HT-29 (cell line): ENCODE measurements around the gene BTBD10. TPM values are rescaled to one million over a fixed set of nuclear protein-coding genes. Genes with fewer than 3 reads are reported as not detected.
A peak's percentile ranks its signal among the peaks of the same experiment; 100 is the strongest.

Experiments used
- DNase-seq: peaks from one replicate; pipeline ENCODE4 v3.0.0-alpha.2; 2015; ENCODE audit warnings: low spot score
- total RNA-seq: library from RNA; depleted of rRNA; stranded (reverse); fragments of >200 nt; shearing (Covaris generic); gene quantifications from 2 replicates; pipeline ENCODE4 v1.2.3, GENCODE V29; 2014; rRNA removed

Gene BTBD10
- 26.0 and 29.8 TPM in 2 replicates for total RNA-seq

- peak; percentile 99 for DNase-seq
Observed at GRCh38 chr11:13462901-13463778, at the start of gene BTBD10. Gene BTBD10 (minus strand): TSS chr11:13463222. CDS start chr11:13445124, 18,098 bp downstream.

GRCh38 chr11:13503393-13503792 lies 40.4 kb upstream of the BTBD10 start:
- no peak for DNase-seq

- no peak for DNase-seq
Observed at GRCh38 chr11:13502492-13502891, 39.5 kb upstream of the BTBD10 start.

DNA sequence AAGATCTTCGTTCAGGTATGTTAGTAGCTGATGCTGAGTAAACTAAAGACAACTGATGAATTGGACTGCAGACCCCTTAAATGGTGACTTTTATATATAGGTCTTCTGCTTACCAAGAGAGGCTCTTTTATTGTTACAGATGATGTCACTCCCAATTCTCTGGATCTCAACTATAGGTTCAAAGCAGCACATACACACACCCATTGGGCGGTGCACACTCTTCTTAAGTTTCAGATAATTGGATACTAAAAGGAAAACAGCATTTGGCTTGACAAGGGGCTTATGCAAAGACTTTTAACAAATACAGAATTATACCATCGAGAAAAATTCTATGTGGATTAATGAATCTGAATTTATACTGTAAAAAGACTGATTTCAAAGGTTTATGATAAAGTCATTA lies 32.9 kb upstream of the BTBD10 start, which contains the start of gene PTH:
Gene PTH (minus strand): TSS at position 69 of the 400 bp plus-strand sequence. CDS start 3,142 bp downstream, outside the sequence.
- DNase-seq, result no peak

GRCh38 chr11:13494051-13494450 lies 31.0 kb upstream of the BTBD10 start:
- no peak for DNase-seq

DNA sequence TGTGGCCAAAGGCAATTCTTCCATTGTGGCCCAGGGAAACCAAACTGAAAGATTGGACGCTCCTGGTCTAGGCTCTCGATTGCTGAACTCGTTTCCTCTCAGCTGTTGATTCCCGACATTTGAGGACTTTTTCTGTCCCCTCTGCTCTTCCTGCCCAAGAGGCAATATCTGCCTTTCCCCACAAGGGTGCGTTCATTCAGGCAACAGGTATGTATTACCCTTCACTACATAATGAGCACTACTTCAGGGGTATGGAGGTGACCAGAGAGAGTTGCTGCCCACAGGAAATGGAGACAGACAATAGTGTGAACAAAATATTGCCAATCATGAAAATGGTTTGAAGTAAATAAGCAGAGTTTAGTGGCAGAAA lies 24.6 kb upstream of the BTBD10 start:
- DNase-seq, result peak; percentile 58

GRCh38 chr11:13486926-13487660 lies 24.1 kb upstream of the BTBD10 start:
- no peak for DNase-seq

DNA sequence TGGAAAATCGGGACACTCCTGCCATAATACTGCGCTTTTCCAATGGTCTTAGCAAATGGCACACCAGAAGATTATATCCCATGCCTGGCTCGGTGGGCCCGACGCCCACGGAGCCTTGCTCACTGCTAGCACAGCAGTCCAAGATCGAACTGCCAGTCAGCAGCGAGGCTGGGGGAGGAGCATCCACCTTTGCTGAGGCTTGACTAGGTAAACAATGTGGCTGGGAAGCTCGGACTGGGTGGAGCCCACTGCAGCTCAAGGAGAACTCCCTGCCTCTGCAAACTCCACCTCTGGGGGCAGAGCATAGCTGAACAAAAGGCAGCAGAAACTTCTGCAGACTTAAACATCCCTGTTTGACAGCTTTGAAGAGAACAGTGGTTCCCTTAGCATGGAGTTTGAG lies 17.2 kb upstream of the BTBD10 start:
- peak; percentile 86 for DNase-seq

DNA sequence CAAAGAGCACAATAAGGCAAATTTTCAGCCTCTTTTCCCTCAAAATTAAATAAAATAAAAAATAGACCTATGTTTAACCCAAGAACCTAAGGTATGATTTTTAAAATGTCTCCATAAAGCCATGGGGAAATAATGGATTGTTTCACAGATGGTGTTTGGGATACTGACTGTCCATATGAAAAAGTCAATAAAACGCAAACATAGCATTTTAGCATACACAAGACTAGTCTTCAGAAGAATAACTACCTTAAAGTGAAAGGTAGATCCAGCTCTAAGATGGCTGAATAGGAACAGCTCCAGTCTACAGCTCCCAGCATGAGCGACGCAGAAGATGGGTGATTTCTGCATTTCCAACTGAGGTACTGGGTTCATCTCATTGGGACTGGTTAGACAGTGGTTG lies 16.7 kb upstream of the BTBD10 start:
- DNase-seq, result no peak

DNA sequence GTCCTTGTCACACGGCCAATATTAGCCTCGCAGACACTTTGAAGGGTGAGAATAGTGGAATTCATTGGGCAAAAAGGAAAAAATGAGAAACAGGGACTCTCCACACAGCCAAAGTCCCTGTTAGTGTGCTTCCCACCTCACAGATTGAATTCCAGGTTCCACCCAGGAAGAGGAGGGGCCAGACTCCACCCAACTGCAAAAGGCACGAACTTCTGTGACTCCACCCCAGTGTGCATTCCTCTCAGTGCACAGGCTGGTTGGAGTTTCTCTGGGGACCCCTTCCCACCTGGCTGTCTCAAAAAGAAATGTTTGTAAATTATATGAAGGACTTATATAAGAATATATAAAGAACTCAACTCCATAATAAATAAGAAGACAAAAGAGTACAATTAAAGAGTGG lies 12.1 kb upstream of the BTBD10 start:
- DNase-seq, result peak; percentile 51

DNA sequence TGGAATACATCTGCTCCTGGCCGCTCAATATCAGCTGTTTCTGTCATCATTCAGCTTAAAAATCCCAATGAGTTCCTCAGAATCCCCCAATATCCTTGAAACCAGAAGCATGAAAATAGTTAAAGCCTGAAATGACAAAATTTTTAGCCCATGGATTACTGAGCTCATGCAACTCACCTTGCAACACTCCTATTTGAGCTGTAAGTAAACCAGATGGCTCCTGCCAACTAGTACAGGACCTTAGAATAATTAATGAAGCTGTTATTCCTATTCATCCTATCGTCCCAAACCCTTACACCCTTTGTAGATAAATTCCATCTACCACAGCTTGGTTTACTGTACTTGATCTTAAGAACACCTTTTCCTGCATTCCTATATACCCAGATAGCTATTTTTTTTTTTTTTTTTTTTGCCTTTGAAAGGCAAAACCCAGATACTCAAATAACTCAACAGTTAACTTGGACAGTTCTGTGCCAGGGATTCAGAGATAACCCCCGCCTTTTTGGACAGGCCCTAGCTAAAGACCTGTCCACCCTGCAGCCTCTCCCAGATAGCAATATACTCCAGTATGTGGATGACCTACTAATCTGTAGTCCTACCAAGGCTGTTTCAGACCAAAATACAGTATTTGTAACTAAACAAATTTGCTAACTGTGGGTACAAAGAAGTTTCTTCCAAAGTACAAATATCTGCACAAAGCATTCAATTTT lies 10.1 kb upstream of the BTBD10 start:
- DNase-seq, result no peak

DNA sequence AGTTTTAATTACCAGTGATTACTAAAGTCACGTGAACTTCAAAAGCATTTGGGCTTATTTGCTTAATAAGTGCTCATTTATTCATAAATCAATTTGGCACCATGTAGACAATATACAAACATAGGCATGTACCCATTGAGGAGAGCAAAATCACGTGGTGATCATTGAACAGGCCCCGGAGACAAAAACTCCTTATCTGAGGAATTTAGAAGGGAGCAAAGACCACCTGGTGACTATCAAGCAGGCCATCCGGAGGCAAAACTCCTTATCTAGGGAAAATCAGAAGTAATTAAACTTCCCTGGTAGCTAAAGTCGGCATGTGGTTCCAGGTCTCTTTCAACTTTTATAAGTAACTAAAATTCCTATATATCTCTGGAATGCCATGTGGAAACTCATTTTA lies 5.7 kb upstream of the BTBD10 start:
- DNase-seq, result no peak

GRCh38 chr11:13465909-13466371 lies 2.9 kb upstream of the BTBD10 start:
- DNase-seq, result peak; percentile 59

DNA sequence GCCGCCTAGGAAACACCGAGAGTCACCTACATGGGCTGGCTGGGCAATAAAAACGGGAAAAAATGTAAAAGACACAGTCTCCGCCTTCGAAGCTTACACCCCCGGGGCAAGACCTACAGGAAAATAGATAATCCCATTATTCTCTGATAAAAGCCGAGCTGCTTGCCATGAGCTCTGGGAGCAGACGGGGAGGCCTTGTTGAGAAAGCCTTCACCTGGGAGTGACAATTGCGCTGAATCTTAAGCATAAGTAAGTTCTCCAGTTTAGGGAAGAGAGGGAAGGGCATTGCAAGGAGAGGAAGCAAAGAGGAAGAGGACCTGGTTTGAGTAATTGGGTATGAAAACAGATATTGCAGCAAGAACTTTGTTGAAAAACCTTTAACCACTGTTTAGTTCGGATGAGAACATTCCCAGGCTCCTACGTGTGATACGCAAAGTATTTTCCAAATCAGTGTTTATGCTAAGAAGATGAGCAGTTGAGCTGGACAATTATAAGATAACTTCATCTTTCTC lies 813 bp upstream of the BTBD10 start:
- DNase-seq, result no peak

- peak; percentile 82 for DNase-seq
Observed at GRCh38 chr11:13462311-13462900, 616 bp downstream of the BTBD10 start.

DNA sequence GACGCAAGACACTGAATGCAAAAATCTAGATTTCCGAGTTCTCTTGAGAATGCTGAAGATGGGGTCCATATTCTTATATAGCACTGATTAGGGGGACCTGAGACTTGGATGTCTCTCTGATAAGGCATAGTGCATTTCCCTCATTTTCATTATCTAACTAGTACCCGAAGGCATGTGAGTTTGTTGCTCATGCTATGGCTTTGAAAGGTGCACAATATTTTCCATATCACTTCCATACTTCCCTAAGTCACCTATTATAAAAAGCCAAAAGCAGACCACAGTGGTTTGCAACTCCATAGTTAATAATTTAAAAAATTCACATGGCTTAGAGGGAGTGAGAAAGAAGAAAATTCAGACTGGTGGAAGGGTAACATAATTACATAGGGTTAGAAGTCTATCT lies 1.7 kb downstream of the BTBD10 start:
- DNase-seq, result no peak

DNA sequence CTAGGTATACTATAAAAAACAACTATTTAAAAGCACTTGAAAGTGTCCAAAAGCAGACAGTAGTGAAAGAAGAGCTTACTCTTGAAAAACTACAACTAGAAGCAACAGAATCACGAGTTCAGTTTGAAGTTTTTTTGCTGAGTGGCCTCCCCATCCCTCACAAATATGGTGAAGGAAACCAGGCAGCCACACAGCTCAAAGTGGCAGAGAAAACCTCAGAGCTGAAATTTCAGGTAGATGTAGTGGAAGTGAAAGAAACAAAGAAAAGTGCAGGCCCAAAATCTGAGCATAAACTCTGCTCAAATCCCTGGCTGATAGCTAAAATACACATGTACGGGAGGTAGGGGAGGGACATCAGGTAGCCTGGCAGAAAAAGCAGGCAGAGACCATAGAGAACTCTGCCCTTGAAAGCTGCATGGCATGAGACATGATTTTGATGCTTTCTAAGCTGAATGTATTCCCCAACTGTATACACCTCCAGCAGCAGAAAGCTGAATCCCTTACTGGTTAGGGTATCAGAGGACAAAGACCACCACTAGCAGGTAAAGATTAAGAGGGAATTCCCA lies 12.1 kb downstream of the BTBD10 start:
- no peak for DNase-seq

DNA sequence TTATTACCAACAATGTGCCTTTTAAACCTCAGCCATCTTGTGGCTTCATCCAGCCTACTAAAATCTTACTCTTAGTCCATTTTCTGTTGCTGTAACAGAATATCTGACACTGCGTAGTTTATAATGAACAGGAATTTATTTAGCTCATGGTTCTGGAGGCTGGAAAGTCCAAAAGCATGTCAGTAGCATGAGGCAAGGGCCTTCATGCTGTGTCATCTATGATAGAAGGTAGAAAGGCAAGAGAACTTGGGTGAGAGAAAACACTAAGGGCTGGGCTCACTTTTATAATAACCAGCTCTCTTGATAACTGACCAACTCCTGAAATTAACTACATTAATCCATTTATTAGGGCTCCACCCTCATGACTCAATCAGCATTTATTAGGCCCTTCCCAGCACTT lies 13.5 kb downstream of the BTBD10 start:
- DNase-seq, result no peak

GRCh38 chr11:13448876-13449275 lies 14.1 kb downstream of the BTBD10 start:
- DNase-seq, result no peak

GRCh38 chr11:13446444-13446843 lies 16.6 kb downstream of the BTBD10 start:
- no peak for DNase-seq

GRCh38 chr11:13445588-13445987 lies 17.4 kb downstream of the BTBD10 start:
- no peak for DNase-seq
